Body of pancreas (tissue), 4 donors: ENCODE results near the gene PNKD.

Experiments
- POLR2A ChIP-seq, 3 donors: fragments of 450-650 bp; IDR thresholded peaks; one replicate each; pipeline ENCODE4 v1.6.1; 2016; ENCODE audit warnings: antibody characterized with exemption in 3 of 3, mild to moderate bottlenecking in 2 of 3
- TF ChIP-seq, protein P1 (sequence below), 7 experiments: fragments of 450-650 bp in 4 of 7; fragments of 200-600 bp in 3 of 7; sonication (generic) in 3 of 7; IDR thresholded peaks; one replicate each; pipeline ENCODE4 v1.5.1; 2016 to 2019; ENCODE audit warnings: antibody characterized with exemption in 7 of 7

DNA sequence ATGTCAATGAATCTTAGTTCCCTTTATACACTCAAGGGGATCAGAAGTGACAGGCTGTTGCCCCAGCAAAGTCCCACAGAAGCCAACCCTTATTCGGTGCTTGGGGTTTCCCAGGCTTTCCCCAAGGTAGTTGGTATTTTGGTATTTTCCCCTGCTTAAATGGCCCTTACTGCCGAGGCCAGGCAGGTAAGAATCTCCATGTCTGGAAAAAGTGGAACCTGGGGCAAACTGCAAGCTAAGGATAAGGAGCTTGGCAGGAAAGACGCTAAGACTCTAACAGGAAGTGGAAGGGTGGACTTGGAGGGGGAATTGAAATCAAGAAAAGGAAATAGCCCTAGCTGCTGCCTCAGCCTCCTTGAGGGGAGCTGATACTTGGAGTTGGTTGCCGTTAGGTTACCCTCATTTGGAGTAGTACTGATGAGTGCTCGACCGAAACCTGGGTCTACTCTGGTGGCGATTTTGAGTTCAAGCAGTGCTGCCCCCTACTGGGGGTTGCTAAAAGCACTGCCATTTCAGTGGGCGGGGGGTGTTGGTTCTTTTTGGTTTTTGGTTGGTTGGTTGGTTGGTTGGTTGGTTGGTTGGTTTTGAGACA lies 12.8 kb upstream of the PNKD start:
- TF ChIP-seq, protein P1, sequence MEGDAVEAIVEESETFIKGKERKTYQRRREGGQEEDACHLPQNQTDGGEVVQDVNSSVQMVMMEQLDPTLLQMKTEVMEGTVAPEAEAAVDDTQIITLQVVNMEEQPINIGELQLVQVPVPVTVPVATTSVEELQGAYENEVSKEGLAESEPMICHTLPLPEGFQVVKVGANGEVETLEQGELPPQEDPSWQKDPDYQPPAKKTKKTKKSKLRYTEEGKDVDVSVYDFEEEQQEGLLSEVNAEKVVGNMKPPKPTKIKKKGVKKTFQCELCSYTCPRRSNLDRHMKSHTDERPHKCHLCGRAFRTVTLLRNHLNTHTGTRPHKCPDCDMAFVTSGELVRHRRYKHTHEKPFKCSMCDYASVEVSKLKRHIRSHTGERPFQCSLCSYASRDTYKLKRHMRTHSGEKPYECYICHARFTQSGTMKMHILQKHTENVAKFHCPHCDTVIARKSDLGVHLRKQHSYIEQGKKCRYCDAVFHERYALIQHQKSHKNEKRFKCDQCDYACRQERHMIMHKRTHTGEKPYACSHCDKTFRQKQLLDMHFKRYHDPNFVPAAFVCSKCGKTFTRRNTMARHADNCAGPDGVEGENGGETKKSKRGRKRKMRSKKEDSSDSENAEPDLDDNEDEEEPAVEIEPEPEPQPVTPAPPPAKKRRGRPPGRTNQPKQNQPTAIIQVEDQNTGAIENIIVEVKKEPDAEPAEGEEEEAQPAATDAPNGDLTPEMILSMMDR (IDR thresholded peaks at IDR 0.05), result peak; percentile 41 to 88 (median 61)
- no peak for TF ChIP-seq POLR2A (IDR thresholded peaks at IDR 0.05)
